Loucy (cell line): ENCODE results near the gene ALOX15.
"Not testable (repeated sequence)": the region's sequence is repeated elsewhere in the genome, so short reads cannot be mapped to it uniquely, and the experiment has no call there.

Experiments
- CTCF ChIP-seq: fragments of 200-600 bp; sonication (generic); conservative IDR thresholded peaks from 2 replicates; pipeline ENCODE4 v1.5.1; 2014; ENCODE audit warnings: mild to moderate bottlenecking, antibody characterized with exemption, low read length
- EZH2phosphoT487 ChIP-seq: fragments of 200-600 bp; IDR thresholded peaks from 2 replicates; pipeline ENCODE4 v1.6.1; 2018; ENCODE audit warnings: antibody characterized with exemption, mild to moderate bottlenecking, moderate library complexity, borderline replicate concordance

- not testable (repeated sequence) for TF ChIP-seq CTCF, EZH2phosphoT487
Measured at GRCh38 chr17:4639301-4640059, 2.0 kb downstream of the ALOX15 start.
